H1 (cell line): ENCODE data around the gene ADD3. TPM values are rescaled to one million over a fixed set of nuclear protein-coding genes. Genes with fewer than 3 reads are reported as not detected.

Experiments
- HDAC6 ChIP-seq: IDR thresholded peaks from one replicate; pipeline ENCODE4 v1.7.1; 2012; ENCODE audit warnings: low read depth, mild to moderate bottlenecking, inconsistent platforms, low read length, moderate library complexity
- KDM4A ChIP-seq: IDR thresholded peaks from one replicate; pipeline ENCODE4 v1.7.1; 2012; ENCODE audit warnings: low read depth, mild to moderate bottlenecking, moderate library complexity, low read length, inconsistent platforms; ENCODE audit not compliant: severe bottlenecking
- KDM5A ChIP-seq: fragments of 200-600 bp; IDR thresholded peaks from 2 replicates; pipeline ENCODE4 v1.7.1; 2012; ENCODE audit warnings: mild to moderate bottlenecking, low read length, inconsistent platforms, mixed read lengths
- PHF8 ChIP-seq: fragments of 200-600 bp; sonication (generic); conservative IDR thresholded peaks from 2 replicates; pipeline ENCODE4 v1.7.1; 2012; ENCODE audit warnings: low read depth, mild to moderate bottlenecking, inconsistent platforms, low read length, moderate library complexity
- RAD21 ChIP-seq, 2 experiments: IDR thresholded peaks in 1 of 2; conservative IDR thresholded peaks in 1 of 2; 2 replicates each; pipeline ENCODE4 v1.6.1; 2011; ENCODE audit warnings: low read depth in 2 of 2, low read length in 2 of 2, improper control_type of control experiment in 1 of 2, inconsistent platforms in 1 of 2, mild to moderate bottlenecking in 1 of 2, moderate library complexity in 1 of 2
- RNF2 ChIP-seq: fragments of 200-900, 300-1000 bp; sonication (generic); IDR thresholded peaks from 2 replicates; pipeline ENCODE4 v1.7.1; 2016; ENCODE audit warnings: borderline replicate concordance, low read depth, mild to moderate bottlenecking, antibody characterized with exemption, low read length; ENCODE audit not compliant: poor library complexity, severe bottlenecking; ENCODE audit errors: missing control alignments
- SP1 ChIP-seq: IDR thresholded peaks from 2 replicates; pipeline ENCODE4 v1.6.1; 2011; ENCODE audit warnings: low read depth, low read length
- SP2 ChIP-seq: IDR thresholded peaks from 2 replicates; pipeline ENCODE4 v1.6.1; 2012; ENCODE audit warnings: mild to moderate bottlenecking, low read length, inconsistent platforms
- SRF ChIP-seq: IDR thresholded peaks from 2 replicates; pipeline ENCODE4 v1.6.1; 2011; ENCODE audit warnings: mild to moderate bottlenecking, low read depth, low read length, moderate library complexity
- polyA plus RNA-seq, 7 experiments: library from polyadenylated mRNA; depleted of rRNA in 3 of 7; stranded (reverse) in 5 of 7; unstranded in 2 of 7; fragments of >200 nt in 5 of 7; fragments of 200-250 nt in 2 of 7; gene quantifications; 1 replicate in 5 of 7; 2 replicates in 1 of 7; 4 replicates in 1 of 7; pipeline versions ENCODE4 v1.2.1 to v1.2.3, GENCODE V29; 2011 to 2013; ENCODE audit warnings: missing spikeins in 2 of 7, mixed read lengths in 2 of 7
- total RNA-seq: library from RNA; stranded (reverse); fragmentation: NEBNext Ultra II Directional; extraction: Animal tissue kit (Norgen Biotek cat#: 25700); gene quantifications from 2 replicates; pipeline ENCODE4 v1.2.1, GENCODE V29; 2021
- TF ChIP-seq, protein P1 (sequence below): fragments of 300-600 bp; sonication (generic); IDR thresholded peaks from 2 replicates; pipeline ENCODE4 v1.7.1; 2012; ENCODE audit warnings: low read length, moderate library complexity, mild to moderate bottlenecking, inconsistent platforms; ENCODE audit not compliant: insufficient replicate concordance

Gene ADD3
- total and polyA plus RNA-seq, 2 of the 8 experiments (the other 6 are each of a cell fraction or from before 2014, with no cell fraction given) = 44.7 to 85.6 TPM

DNA sequence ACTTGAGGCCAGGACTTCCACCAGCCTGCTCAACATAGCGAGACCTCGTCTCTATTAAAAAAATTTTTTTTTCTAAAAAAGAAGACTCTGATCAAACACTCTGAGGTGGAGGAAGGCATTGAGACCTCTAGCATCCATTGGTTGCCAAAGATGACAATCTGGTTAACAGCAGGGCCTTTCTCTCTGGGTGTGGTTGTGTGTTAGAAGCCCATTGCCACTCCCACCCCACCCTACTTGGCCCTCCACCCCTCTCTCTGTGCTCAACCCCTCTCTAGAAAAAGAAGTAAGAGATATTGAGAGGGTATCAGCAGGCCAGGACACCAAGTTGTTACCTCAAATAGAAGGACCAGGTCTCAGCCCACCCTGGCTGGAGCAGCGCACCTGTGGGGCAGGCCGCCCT is 142.3 kb downstream of the ADD3 start (continued):
- TF ChIP-seq, protein P1, sequence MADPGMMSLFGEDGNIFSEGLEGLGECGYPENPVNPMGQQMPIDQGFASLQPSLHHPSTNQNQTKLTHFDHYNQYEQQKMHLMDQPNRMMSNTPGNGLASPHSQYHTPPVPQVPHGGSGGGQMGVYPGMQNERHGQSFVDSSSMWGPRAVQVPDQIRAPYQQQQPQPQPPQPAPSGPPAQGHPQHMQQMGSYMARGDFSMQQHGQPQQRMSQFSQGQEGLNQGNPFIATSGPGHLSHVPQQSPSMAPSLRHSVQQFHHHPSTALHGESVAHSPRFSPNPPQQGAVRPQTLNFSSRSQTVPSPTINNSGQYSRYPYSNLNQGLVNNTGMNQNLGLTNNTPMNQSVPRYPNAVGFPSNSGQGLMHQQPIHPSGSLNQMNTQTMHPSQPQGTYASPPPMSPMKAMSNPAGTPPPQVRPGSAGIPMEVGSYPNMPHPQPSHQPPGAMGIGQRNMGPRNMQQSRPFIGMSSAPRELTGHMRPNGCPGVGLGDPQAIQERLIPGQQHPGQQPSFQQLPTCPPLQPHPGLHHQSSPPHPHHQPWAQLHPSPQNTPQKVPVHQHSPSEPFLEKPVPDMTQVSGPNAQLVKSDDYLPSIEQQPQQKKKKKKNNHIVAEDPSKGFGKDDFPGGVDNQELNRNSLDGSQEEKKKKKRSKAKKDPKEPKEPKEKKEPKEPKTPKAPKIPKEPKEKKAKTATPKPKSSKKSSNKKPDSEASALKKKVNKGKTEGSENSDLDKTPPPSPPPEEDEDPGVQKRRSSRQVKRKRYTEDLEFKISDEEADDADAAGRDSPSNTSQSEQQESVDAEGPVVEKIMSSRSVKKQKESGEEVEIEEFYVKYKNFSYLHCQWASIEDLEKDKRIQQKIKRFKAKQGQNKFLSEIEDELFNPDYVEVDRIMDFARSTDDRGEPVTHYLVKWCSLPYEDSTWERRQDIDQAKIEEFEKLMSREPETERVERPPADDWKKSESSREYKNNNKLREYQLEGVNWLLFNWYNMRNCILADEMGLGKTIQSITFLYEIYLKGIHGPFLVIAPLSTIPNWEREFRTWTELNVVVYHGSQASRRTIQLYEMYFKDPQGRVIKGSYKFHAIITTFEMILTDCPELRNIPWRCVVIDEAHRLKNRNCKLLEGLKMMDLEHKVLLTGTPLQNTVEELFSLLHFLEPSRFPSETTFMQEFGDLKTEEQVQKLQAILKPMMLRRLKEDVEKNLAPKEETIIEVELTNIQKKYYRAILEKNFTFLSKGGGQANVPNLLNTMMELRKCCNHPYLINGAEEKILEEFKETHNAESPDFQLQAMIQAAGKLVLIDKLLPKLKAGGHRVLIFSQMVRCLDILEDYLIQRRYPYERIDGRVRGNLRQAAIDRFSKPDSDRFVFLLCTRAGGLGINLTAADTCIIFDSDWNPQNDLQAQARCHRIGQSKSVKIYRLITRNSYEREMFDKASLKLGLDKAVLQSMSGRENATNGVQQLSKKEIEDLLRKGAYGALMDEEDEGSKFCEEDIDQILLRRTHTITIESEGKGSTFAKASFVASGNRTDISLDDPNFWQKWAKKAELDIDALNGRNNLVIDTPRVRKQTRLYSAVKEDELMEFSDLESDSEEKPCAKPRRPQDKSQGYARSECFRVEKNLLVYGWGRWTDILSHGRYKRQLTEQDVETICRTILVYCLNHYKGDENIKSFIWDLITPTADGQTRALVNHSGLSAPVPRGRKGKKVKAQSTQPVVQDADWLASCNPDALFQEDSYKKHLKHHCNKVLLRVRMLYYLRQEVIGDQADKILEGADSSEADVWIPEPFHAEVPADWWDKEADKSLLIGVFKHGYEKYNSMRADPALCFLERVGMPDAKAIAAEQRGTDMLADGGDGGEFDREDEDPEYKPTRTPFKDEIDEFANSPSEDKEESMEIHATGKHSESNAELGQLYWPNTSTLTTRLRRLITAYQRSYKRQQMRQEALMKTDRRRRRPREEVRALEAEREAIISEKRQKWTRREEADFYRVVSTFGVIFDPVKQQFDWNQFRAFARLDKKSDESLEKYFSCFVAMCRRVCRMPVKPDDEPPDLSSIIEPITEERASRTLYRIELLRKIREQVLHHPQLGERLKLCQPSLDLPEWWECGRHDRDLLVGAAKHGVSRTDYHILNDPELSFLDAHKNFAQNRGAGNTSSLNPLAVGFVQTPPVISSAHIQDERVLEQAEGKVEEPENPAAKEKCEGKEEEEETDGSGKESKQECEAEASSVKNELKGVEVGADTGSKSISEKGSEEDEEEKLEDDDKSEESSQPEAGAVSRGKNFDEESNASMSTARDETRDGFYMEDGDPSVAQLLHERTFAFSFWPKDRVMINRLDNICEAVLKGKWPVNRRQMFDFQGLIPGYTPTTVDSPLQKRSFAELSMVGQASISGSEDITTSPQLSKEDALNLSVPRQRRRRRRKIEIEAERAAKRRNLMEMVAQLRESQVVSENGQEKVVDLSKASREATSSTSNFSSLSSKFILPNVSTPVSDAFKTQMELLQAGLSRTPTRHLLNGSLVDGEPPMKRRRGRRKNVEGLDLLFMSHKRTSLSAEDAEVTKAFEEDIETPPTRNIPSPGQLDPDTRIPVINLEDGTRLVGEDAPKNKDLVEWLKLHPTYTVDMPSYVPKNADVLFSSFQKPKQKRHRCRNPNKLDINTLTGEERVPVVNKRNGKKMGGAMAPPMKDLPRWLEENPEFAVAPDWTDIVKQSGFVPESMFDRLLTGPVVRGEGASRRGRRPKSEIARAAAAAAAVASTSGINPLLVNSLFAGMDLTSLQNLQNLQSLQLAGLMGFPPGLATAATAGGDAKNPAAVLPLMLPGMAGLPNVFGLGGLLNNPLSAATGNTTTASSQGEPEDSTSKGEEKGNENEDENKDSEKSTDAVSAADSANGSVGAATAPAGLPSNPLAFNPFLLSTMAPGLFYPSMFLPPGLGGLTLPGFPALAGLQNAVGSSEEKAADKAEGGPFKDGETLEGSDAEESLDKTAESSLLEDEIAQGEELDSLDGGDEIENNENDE = no peak
- TF ChIP-seq SP2 (no peak), RAD21 (IDR thresholded peaks at IDR 0.05 in 1 of 2, conservative IDR thresholded peaks at IDR 0.05 in 1 of 2; ENCODE audit: low read depth in 2 of 2, low read length in 2 of 2) (no peak), KDM4A (no peak), HDAC6 (no peak), KDM5A (no peak), RNF2 (no peak), PHF8 (no peak), SRF (no peak), SP1 (no peak)
